ENCODE measurements around the gene CORO7. TPM values are rescaled to one million over a fixed set of nuclear protein-coding genes. Genes with fewer than 3 reads are reported as not detected.

CORO7 gene
- total RNA-seq, 1 donor from 2014 or later, result 25.7 TPM

DNA sequence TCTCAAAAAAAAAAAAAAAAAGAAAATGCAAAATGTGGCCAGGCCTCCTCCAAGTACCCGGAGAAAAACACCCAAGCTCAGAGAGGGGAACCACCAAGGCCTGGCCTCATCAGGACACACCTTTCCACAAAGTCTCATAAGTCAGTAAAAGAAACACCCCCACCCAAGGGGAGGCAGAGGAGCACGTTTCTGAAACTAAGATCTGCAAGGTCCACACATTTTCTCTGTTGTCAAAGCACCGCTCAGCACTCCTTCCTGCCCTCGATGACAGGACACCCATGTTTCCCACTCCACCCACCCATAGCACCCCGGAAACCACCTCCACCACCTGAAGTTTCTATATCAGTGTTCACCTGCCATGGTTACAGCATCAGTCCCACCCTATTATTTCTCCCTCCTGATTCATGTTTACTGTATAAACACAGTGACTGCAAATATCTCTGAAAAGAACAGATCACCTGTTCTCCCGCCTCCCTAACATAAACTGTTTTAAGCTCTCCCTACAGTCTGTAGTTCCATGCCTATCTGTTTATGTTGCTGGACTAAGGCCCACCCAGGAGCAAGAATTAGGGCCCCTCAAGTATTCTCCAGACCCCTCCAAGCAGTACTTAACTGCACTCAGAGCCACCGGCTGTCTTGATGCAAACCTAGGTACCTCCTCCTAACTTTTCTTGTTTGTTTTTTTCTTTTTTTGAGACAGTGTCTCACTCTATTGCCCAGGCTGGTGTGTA lies 2.0 kb downstream of the CORO7 start:
- Mint-ChIP-seq H3K27ac (no peak overlapping the region), H3K4me1 (ENCODE audit: low read depth) (peaks cover 9% of the 10 kb centered on the region), H3K27me3 (peaks cover 11% of the 10 kb centered on the region), H3K36me3 (ENCODE audit: insufficient read depth) (no peaks in the 10 kb centered on the region), H3K4me3 (ENCODE audit: low read depth) (peak overlapping the region; percentile 46), H3K9me3 (ENCODE audit: low read depth) (no peaks in the 10 kb centered on the region)
- DNase-seq (ENCODE audit: low spot score, unreplicated experiment), result no peak
- TF ChIP-seq, protein P1, sequence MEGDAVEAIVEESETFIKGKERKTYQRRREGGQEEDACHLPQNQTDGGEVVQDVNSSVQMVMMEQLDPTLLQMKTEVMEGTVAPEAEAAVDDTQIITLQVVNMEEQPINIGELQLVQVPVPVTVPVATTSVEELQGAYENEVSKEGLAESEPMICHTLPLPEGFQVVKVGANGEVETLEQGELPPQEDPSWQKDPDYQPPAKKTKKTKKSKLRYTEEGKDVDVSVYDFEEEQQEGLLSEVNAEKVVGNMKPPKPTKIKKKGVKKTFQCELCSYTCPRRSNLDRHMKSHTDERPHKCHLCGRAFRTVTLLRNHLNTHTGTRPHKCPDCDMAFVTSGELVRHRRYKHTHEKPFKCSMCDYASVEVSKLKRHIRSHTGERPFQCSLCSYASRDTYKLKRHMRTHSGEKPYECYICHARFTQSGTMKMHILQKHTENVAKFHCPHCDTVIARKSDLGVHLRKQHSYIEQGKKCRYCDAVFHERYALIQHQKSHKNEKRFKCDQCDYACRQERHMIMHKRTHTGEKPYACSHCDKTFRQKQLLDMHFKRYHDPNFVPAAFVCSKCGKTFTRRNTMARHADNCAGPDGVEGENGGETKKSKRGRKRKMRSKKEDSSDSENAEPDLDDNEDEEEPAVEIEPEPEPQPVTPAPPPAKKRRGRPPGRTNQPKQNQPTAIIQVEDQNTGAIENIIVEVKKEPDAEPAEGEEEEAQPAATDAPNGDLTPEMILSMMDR (IDR thresholded peaks at IDR 0.05; ENCODE audit: unreplicated experiment), result no peak

- no peaks in the 10 kb centered on the region for H3K36me3 Mint-ChIP-seq (ENCODE audit: insufficient read depth)
Measured at GRCh38 chr16:4412854-4413253, 3.5 kb downstream of the CORO7 start.

DNA sequence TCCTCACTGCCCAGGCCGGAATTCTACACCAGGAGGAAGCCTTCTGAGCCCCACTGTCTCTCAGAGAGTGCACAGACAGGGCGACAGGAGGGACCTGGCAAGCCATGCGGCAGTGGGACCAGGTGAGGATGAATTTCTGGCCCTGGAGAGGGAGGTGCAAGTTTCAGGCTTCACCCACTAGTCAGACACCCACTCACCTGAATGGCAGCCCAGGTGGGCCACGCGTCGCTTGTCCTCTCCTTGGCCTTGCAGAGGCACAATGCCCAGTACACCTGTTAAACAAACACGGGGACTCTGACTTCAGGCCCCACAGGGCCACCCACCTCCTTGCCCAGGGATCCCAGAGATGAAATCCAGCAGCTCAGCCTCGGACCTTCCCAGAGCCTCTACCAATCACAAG lies 4.2 kb downstream of the CORO7 start:
- Mint-ChIP-seq H3K27me3 (peaks cover 4% of the 10 kb centered on the region), H3K36me3 (ENCODE audit: insufficient read depth) (no peaks in the 10 kb centered on the region), H3K9me3 (ENCODE audit: low read depth) (no peaks in the 10 kb centered on the region), H3K4me1 (ENCODE audit: low read depth) (peaks cover 9% of the 10 kb centered on the region), H3K4me3 (ENCODE audit: low read depth) (no peak overlapping the region), H3K27ac (no peak overlapping the region)
- TF ChIP-seq, protein P1 (IDR thresholded peaks at IDR 0.05; ENCODE audit: unreplicated experiment), result no peak
- DNase-seq (ENCODE audit: low spot score, unreplicated experiment), result no peak

More at GRCh38 chr16:4412854-4413253, 3.5 kb downstream of the CORO7 start:
- Mint-ChIP-seq H3K9me3 (ENCODE audit: low read depth) (no peaks in the 10 kb centered on the region), H3K27me3 (peaks cover 7% of the 10 kb centered on the region), H3K4me1 (ENCODE audit: low read depth) (peaks cover 9% of the 10 kb centered on the region), H3K27ac (no peak overlapping the region), H3K4me3 (ENCODE audit: low read depth) (no peak overlapping the region)
- TF ChIP-seq, protein P1 (IDR thresholded peaks at IDR 0.05; ENCODE audit: unreplicated experiment), result no peak
- DNase-seq (ENCODE audit: low spot score, unreplicated experiment), result no peak

- Mint-ChIP-seq H3K36me3 (ENCODE audit: insufficient read depth) (no peaks in the 10 kb centered on the region), H3K9me3 (ENCODE audit: low read depth) (no peaks in the 10 kb centered on the region), H3K27me3 (peaks cover 4% of the 10 kb centered on the region), H3K27ac (no peak overlapping the region), H3K4me1 (ENCODE audit: low read depth) (peaks cover 9% of the 10 kb centered on the region), H3K4me3 (ENCODE audit: low read depth) (no peak overlapping the region)
- no peak for DNase-seq (ENCODE audit: low spot score, unreplicated experiment)
- TF ChIP-seq, protein P1 (IDR thresholded peaks at IDR 0.05; ENCODE audit: unreplicated experiment), result no peak
Measured at GRCh38 chr16:4411684-4412083, 4.7 kb downstream of the CORO7 start.

GRCh38 chr16:4410335-4411075 lies 5.9 kb downstream of the CORO7 start:
- H3K4me3 Mint-ChIP-seq (ENCODE audit: low read depth), result no peak overlapping the region
- no peaks in the 10 kb centered on the region for H3K36me3 Mint-ChIP-seq (ENCODE audit: insufficient read depth)
- peaks cover 7% of the 10 kb centered on the region for H3K4me1 Mint-ChIP-seq (ENCODE audit: low read depth)
- peaks cover 4% of the 10 kb centered on the region for H3K27me3 Mint-ChIP-seq
- TF ChIP-seq, protein P1 (IDR thresholded peaks at IDR 0.05; ENCODE audit: unreplicated experiment), result no peak
- H3K9me3 Mint-ChIP-seq (ENCODE audit: low read depth), result no peaks in the 10 kb centered on the region
- no peak for DNase-seq (ENCODE audit: low spot score, unreplicated experiment)
- no peak overlapping the region for H3K27ac Mint-ChIP-seq

Measured in progenitor cell of endocrine pancreas (in vitro differentiated cells).